CD14-positive monocyte (primary cell): ENCODE results near the gene PCCA. TPM values are rescaled to one million over a fixed set of nuclear protein-coding genes. Genes with fewer than 3 reads are reported as not detected.

Experiments
- DNase-seq, 3 donors: peaks; one replicate each; pipeline ENCODE4 v3.0.0-alpha.2; 2011 to 2022
- H2AFZ ChIP-seq: 2 replicates; pipeline ENCODE4 v1.6.0; 2012; ENCODE audit warnings: mild to moderate bottlenecking, low read depth, low read length, inconsistent platforms; ENCODE audit not compliant: insufficient read depth, poor library complexity, severe bottlenecking
- H3K27ac ChIP-seq, 2 donors: 1 replicate in 1 of 2; 2 replicates in 1 of 2; pipeline ENCODE4 v1.5.1; 2012 to 2013; ENCODE audit warnings: low read length in 2 of 2, control low read depth in 1 of 2, inconsistent platforms in 1 of 2, low read depth in 1 of 2, mild to moderate bottlenecking in 1 of 2
- H3K27me3 ChIP-seq, 2 donors: one replicate each; pipeline versions ENCODE4 v1.6.0 to v1.6.1; 2011 to 2013; ENCODE audit warnings: low read length in 2 of 2; ENCODE audit not compliant: control insufficient read depth in 2 of 2, insufficient read depth in 2 of 2
- H3K36me3 ChIP-seq, 2 donors: replicated peaks in 1 of 2; 1 replicate in 1 of 2; 2 replicates in 1 of 2; pipeline versions ENCODE4 v1.5.1 to v1.6.1; 2012 to 2013; ENCODE audit warnings: low read length in 2 of 2, control low read depth in 1 of 2, inconsistent platforms in 1 of 2, mild to moderate bottlenecking in 1 of 2; ENCODE audit not compliant: insufficient read depth in 2 of 2, control insufficient read depth in 1 of 2
- H3K4me1 ChIP-seq, 2 donors: 1 replicate in 1 of 2; 2 replicates in 1 of 2; pipeline versions ENCODE4 v1.5.1 to v1.6.1; 2012 to 2013; ENCODE audit warnings: low read length in 2 of 2, control low read depth in 1 of 2, inconsistent platforms in 1 of 2, mild to moderate bottlenecking in 1 of 2, moderate library complexity in 1 of 2; ENCODE audit not compliant: insufficient read depth in 2 of 2, control insufficient read depth in 1 of 2
- H3K4me2 ChIP-seq: replicated peaks from 2 replicates; pipeline ENCODE3; 2012; ENCODE audit warnings: low read length, moderate library complexity, mild to moderate bottlenecking; ENCODE audit not compliant: poor library complexity, severe bottlenecking; ENCODE audit errors: extremely low read depth
- H3K4me3 ChIP-seq, 3 experiments: fragments of 200-600 bp in 1 of 3; sonication (generic) in 1 of 3; replicated peaks in 1 of 3; 1 replicate in 2 of 3; 2 replicates in 1 of 3; pipeline ENCODE4 v1.5.1; 2011 to 2013; ENCODE audit warnings: low read length in 3 of 3, mild to moderate bottlenecking in 3 of 3, control low read depth in 2 of 3, low read depth in 2 of 3, inconsistent platforms in 1 of 3, moderate library complexity in 1 of 3
- H3K79me2 ChIP-seq: 2 replicates; pipeline ENCODE4 v1.6.0; 2012; ENCODE audit warnings: mild to moderate bottlenecking, control low read depth, inconsistent platforms, low read length, moderate library complexity; ENCODE audit not compliant: insufficient read depth
- H3K9ac ChIP-seq: 2 replicates; pipeline ENCODE4 v1.6.0; 2017; ENCODE audit warnings: low read length, mild to moderate bottlenecking; ENCODE audit not compliant: insufficient read depth, poor library complexity, severe bottlenecking
- H3K9me3 ChIP-seq, 2 donors: replicated peaks in 1 of 2; 1 replicate in 1 of 2; 2 replicates in 1 of 2; pipeline versions ENCODE4 v1.5.1 to v1.6.1; 2012 to 2013; ENCODE audit warnings: low read length in 2 of 2, control low read depth in 1 of 2; ENCODE audit not compliant: control insufficient read depth in 1 of 2, insufficient read depth in 1 of 2
- H4K20me1 ChIP-seq: 2 replicates; pipeline ENCODE4 v1.6.0; 2012; ENCODE audit warnings: mild to moderate bottlenecking, low read length, control low read depth, moderate library complexity; ENCODE audit not compliant: insufficient read depth
- H3K27ac Mint-ChIP-seq, 7 donors: one replicate each; pipeline ENCODE4 v1.8.0; 2020; ENCODE audit warnings: mild to moderate bottlenecking in 7 of 7, mixed read lengths in 7 of 7, moderate library complexity in 6 of 7, inconsistent platforms in 2 of 7
- H3K27me3 Mint-ChIP-seq, 3 donors: one replicate each; pipeline ENCODE4 v1.8.0; 2021 to 2022; ENCODE audit warnings: low read depth in 3 of 3, mild to moderate bottlenecking in 3 of 3, mixed read lengths in 3 of 3, moderate library complexity in 3 of 3, inconsistent platforms in 1 of 3
- H3K36me3 Mint-ChIP-seq, 2 donors: one replicate each; pipeline ENCODE4 v1.8.0; 2020; ENCODE audit warnings: mixed read lengths in 2 of 2, inconsistent platforms in 1 of 2, mild to moderate bottlenecking in 1 of 2
- H3K4me1 Mint-ChIP-seq: one replicate; pipeline ENCODE4 v1.8.0; 2020; ENCODE audit warnings: mild to moderate bottlenecking, mixed read lengths
- H3K4me3 Mint-ChIP-seq, 2 donors: one replicate each; pipeline ENCODE4 v1.8.0; 2020; ENCODE audit warnings: mild to moderate bottlenecking in 2 of 2, mixed read lengths in 2 of 2, moderate library complexity in 1 of 2
- H3K9me3 Mint-ChIP-seq, 7 donors: one replicate each; pipeline ENCODE4 v1.8.0; 2020 to 2022; ENCODE audit warnings: mixed read lengths in 7 of 7, mild to moderate bottlenecking in 6 of 7, moderate library complexity in 6 of 7, inconsistent platforms in 2 of 7
- CTCF ChIP-seq: fragments of 200-600 bp; IDR thresholded peaks from one replicate; pipeline ENCODE4 v1.8.0; 2022; ENCODE audit warnings: antibody characterized with exemption, mild to moderate bottlenecking
- WGBS: methylation state at CpG from one replicate; pipeline ENCODE4 v1.1.5; 2013; ENCODE audit warnings: missing lambda C conversion rate; ENCODE audit not compliant: insufficient coverage; 5-methylcytosine and 5-hydroxymethylcytosine counted together
- intact Hi-C, 2 donors: fragments of 100-400 bp; cut with micrococcal nuclease; formaldehyde crosslinking; loops; one replicate each; pipeline versions ENCODE4 v1.15.0 to v1.15.1; 2023
- polyA plus RNA-seq, 3 donors: library from polyadenylated mRNA; depleted of rRNA in 1 of 3; unstranded in 2 of 3; stranded (reverse) in 1 of 3; fragments of 300-500 nt in 2 of 3; fragments of >200 nt in 1 of 3; fragmentation: Illumina TruSeq in 2 of 3; gene quantifications; 1 replicate in 2 of 3; 2 replicates in 1 of 3; pipeline ENCODE4 v1.2.3, GENCODE V29; 2012 to 2021

The PCCA gene
- polyA plus RNA-seq, 3 donors: 4.4 to 13.5 (median 11.9) TPM

- no peak overlapping the region for H3K4me3 ChIP-seq
- Mint-ChIP-seq H3K36me3 (peaks cover 14 to 15% of the 10 kb centered on the region in 2 donors), H3K9me3 (peaks cover 1 to 13% (median 7%) of the 10 kb centered on the region in 7 donors), H3K4me1 (no peaks in the 10 kb centered on the region), H3K4me3 (no peak overlapping the region), H3K27ac (no peak overlapping the region), H3K27me3 (no peaks in the 10 kb centered on the region)
- H2AFZ ChIP-seq: no peak overlapping the region
- no peak overlapping the region for H3K9ac ChIP-seq
- TF ChIP-seq CTCF: no peak
- intact Hi-C loops: no loop called here
- no peaks in the 10 kb centered on the region for H3K79me2 ChIP-seq
- no peaks in the 10 kb centered on the region for H3K4me1 ChIP-seq
- H3K27me3 ChIP-seq: no peaks in the 10 kb centered on the region
- no peak overlapping the region for H3K27ac ChIP-seq
- H3K9me3 ChIP-seq: peaks cover 0 to 3% of the 10 kb centered on the region in 2 donors
- no peak overlapping the region for H3K4me2 ChIP-seq
- WGBS: 100% methylated on average over 3 of the region's 8 CpGs
- H4K20me1 ChIP-seq: no peaks in the 10 kb centered on the region
- no peak for DNase-seq
- H3K36me3 ChIP-seq: no peaks in the 10 kb centered on the region
Measured at GRCh38 chr13:100339411-100339940, 250.6 kb downstream of the PCCA start.

DNA sequence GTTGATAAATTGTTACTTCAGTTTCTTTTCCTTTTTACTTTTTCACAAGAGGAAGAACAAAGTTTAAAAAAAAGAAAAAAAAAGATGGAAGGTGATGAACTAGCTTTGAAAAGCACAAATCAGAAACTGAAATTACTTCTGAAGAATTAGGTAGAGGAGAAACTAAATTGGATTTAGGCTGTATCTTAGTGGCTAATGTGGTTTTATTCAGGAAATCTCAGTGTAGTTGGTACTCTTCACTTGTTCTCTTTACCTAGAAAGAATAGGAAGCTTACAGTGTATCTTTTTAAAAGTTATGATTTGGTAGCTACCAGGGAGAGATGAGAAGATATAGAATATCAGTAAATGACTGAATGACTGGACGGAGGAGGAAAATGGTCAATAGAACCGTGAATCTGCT is 252.0 kb downstream of the PCCA start:
- H3K4me1 Mint-ChIP-seq: no peaks in the 10 kb centered on the region
- Histone ChIP-seq H3K27ac (no peak overlapping the region), H4K20me1 (no peaks in the 10 kb centered on the region), H3K4me1 (no peaks in the 10 kb centered on the region), H3K9me3 (peaks cover 0 to 3% of the 10 kb centered on the region in 2 donors), H3K36me3 (no peaks in the 10 kb centered on the region), H3K4me2 (no peak overlapping the region), H3K27me3 (no peaks in the 10 kb centered on the region), H3K4me3 (no peak overlapping the region), H3K79me2 (no peaks in the 10 kb centered on the region), H3K9ac (no peak overlapping the region), H2AFZ (no peak overlapping the region)
- no peak overlapping the region for H3K4me3 Mint-ChIP-seq
- no peak for TF ChIP-seq CTCF
- no peak overlapping the region for H3K27ac Mint-ChIP-seq
- peaks cover 0 to 10% (median 5%) of the 10 kb centered on the region in 7 donors for H3K9me3 Mint-ChIP-seq
- no peaks in the 10 kb centered on the region for H3K27me3 Mint-ChIP-seq
- peaks cover 11 to 12% of the 10 kb centered on the region in 2 donors for H3K36me3 Mint-ChIP-seq
- WGBS: no CpG with 5 or more reads among the region's 2 CpGs
- intact Hi-C loops: no loop called here
- no peak for DNase-seq
